HCT116 (cell line): ENCODE results near the gene INPP5D. TPM values are rescaled to one million over a fixed set of nuclear protein-coding genes. Genes with fewer than 3 reads are reported as not detected.

Experiments
- ATAC-seq: fragments of 200-7000 bp; cut with Tn5 transposase; 2 replicates; pipeline ENCODE4 v1.9.1; 2020; ENCODE audit warnings: mild to moderate bottlenecking, moderate library complexity
- BruUV-seq: library from RNA; stranded (reverse); fragments of 400-500 nt; replicated peaks from 2 replicates; lab custom pipeline; 2021; lab: Mats Ljungman, UMichigan
- CTCF ChIA-PET: fragments of 300-600 bp; sonication (Branson Sonifier 250); formaldehyde crosslinking; loops from one replicate; lab custom pipeline; 2021; ENCODE audit warnings: antibody characterized with exemption; lab: Charles Lee
- POLR2A ChIA-PET: fragments of 300-600, 350-600 bp; sonication (Branson Sonifier 250); formaldehyde crosslinking; loops from one replicate; lab custom pipeline; 2021; ENCODE audit warnings: antibody characterized with exemption; lab: Charles Lee
- RAD21 ChIA-PET, 2 experiments: fragments of 300-600 bp; sonication (Branson Sonifier 250); formaldehyde crosslinking; loops; one replicate each; lab custom pipeline; 2023; ENCODE audit warnings: low total read pairs in 2 of 2; ENCODE audit not compliant: uncharacterized antibody in 2 of 2, unreplicated experiment in 2 of 2, low non-redundant PET in 1 of 2; lab: Charles Lee
- DNase-seq: peaks from one replicate; pipeline ENCODE4 v3.0.0-alpha.2; 2010; ENCODE audit warnings: low read depth, low spot score
- H2AFZ ChIP-seq: fragments of 200-600 bp; shearing (Covaris generic), sonication (generic); 2 replicates; pipeline ENCODE4 v1.6.1; 2017; ENCODE audit warnings: low read depth, mixed run types, mixed read lengths, antibody characterized with exemption, low read length; ENCODE audit not compliant: poor library complexity, severe bottlenecking
- H3K27ac ChIP-seq: 2 replicates; pipeline ENCODE4 v1.5.1; 2012; ENCODE audit warnings: low read depth, low read length
- H3K27me3 ChIP-seq: fragments of 200-600 bp; sonication (generic); 2 replicates; pipeline ENCODE4 v1.6.1; 2016; ENCODE audit warnings: mixed run types, low read length, mixed read lengths; ENCODE audit not compliant: insufficient read depth
- H3K36me3 ChIP-seq, 2 experiments: fragments of 200-500 bp in 1 of 2; fragments of 200-600 bp in 1 of 2; sonication (Bioruptor generic) in 1 of 2; sonication (generic) in 1 of 2; 2 replicates each; pipeline versions ENCODE4 v1.5.1 to v1.6.1; 2014 to 2016; ENCODE audit warnings: low read length in 2 of 2, inconsistent platforms in 1 of 2, mixed read lengths in 1 of 2, mixed run types in 1 of 2; ENCODE audit not compliant: insufficient read depth in 2 of 2, control insufficient read depth in 1 of 2
- H3K4me1 ChIP-seq, 2 experiments: fragments of 200-600 bp in 1 of 2; sonication (generic) in 1 of 2; 2 replicates each; pipeline versions ENCODE4 v1.5.1 to v1.6.1; 2012 to 2017; ENCODE audit warnings: low read length in 2 of 2, inconsistent platforms in 1 of 2, mild to moderate bottlenecking in 1 of 2, mixed read lengths in 1 of 2, mixed run types in 1 of 2, moderate library complexity in 1 of 2; ENCODE audit not compliant: insufficient read depth in 2 of 2, control insufficient read depth in 1 of 2
- H3K4me2 ChIP-seq: fragments of 200-600 bp; sonication (generic); 2 replicates; pipeline ENCODE4 v1.6.1; 2017; ENCODE audit warnings: mixed run types, low read length, mixed read lengths
- H3K4me3 ChIP-seq, 2 experiments: fragments of 200-600 bp in 1 of 2; sonication (generic) in 1 of 2; replicated peaks in 1 of 2; 2 replicates each; pipeline ENCODE4 v1.5.1; 2011 to 2016; ENCODE audit warnings: low read length in 2 of 2, control low read depth in 1 of 2, low read depth in 1 of 2, mild to moderate bottlenecking in 1 of 2, mixed read lengths in 1 of 2, mixed run types in 1 of 2
- H3K79me2 ChIP-seq: fragments of 200-600 bp; sonication (generic); 2 replicates; pipeline ENCODE4 v1.6.1; 2017; ENCODE audit warnings: mild to moderate bottlenecking, mixed run types, low read length, moderate library complexity, mixed read lengths; ENCODE audit not compliant: insufficient read depth
- H3K9ac ChIP-seq: fragments of 200-600 bp; sonication (generic); 2 replicates; pipeline ENCODE4 v1.6.1; 2016; ENCODE audit warnings: low read length, mixed read lengths
- H3K9me2 ChIP-seq: fragments of 200-600 bp; sonication (generic), shearing (Covaris generic); 2 replicates; pipeline ENCODE4 v1.6.1; 2017; ENCODE audit warnings: mixed run types, mild to moderate bottlenecking, moderate library complexity; ENCODE audit not compliant: insufficient read depth
- H3K9me3 ChIP-seq, 2 experiments: fragments of 200-500 bp in 1 of 2; fragments of 200-600 bp in 1 of 2; sonication (Bioruptor generic) in 1 of 2; sonication (generic) in 1 of 2; 2 replicates each; pipeline ENCODE4 v1.6.1; 2014 to 2017; ENCODE audit warnings: low read length in 2 of 2, mixed read lengths in 2 of 2, inconsistent platforms in 1 of 2, low read depth in 1 of 2, mild to moderate bottlenecking in 1 of 2, mixed run types in 1 of 2, moderate library complexity in 1 of 2; ENCODE audit not compliant: control insufficient read depth in 1 of 2, insufficient read depth in 1 of 2
- H4K20me1 ChIP-seq: fragments of 200-600 bp; sonication (generic), shearing (Covaris generic); 2 replicates; pipeline ENCODE4 v1.6.1; 2017; ENCODE audit warnings: mixed run types, mild to moderate bottlenecking, moderate library complexity; ENCODE audit not compliant: insufficient read depth
- CEBPB ChIP-seq: IDR thresholded peaks from 2 replicates; pipeline ENCODE4 v1.6.1; 2012; ENCODE audit warnings: low read depth
- EGR1 ChIP-seq: IDR thresholded peaks from 2 replicates; pipeline ENCODE4 v1.6.1; 2012; ENCODE audit warnings: low read depth
- ELF1 ChIP-seq: IDR thresholded peaks from 2 replicates; pipeline ENCODE4 v1.6.1; 2012; ENCODE audit warnings: low read depth, borderline replicate concordance
- EZH2 ChIP-seq: fragments of 200-600 bp; sonication (generic); IDR thresholded peaks from 2 replicates; pipeline ENCODE4 v1.6.1; 2017; ENCODE audit warnings: antibody characterized with exemption, mixed run types
- EZH2phosphoT487 ChIP-seq: fragments of 200-600 bp; IDR thresholded peaks from 2 replicates; pipeline ENCODE4 v1.6.1; 2018; ENCODE audit warnings: antibody characterized with exemption, borderline replicate concordance
- POLR2A ChIP-seq: IDR thresholded peaks from 2 replicates; pipeline ENCODE4 v1.7.0; 2011; ENCODE audit warnings: borderline replicate concordance; ENCODE audit not compliant: insufficient read depth, insufficient read length; ENCODE audit errors: extremely low read depth
- POLR2AphosphoS5 ChIP-seq: IDR thresholded peaks from 2 replicates; pipeline ENCODE4 v1.6.1; 2011; ENCODE audit warnings: mild to moderate bottlenecking, low read depth, low read length, moderate library complexity
- YY1 ChIP-seq: IDR thresholded peaks from 2 replicates; pipeline ENCODE4 v1.6.1; 2011; ENCODE audit warnings: low read length, low read depth, moderate library complexity, mild to moderate bottlenecking; ENCODE audit not compliant: insufficient replicate concordance; ENCODE audit errors: extremely low read depth
- intact Hi-C: fragments of 100-400 bp; cut with micrococcal nuclease; formaldehyde crosslinking; loops from 2 replicates; pipeline ENCODE4 v1.10.0; 2022
- total RNA-seq: library from RNA; stranded (reverse); gene quantifications from one replicate; pipeline ENCODE4 v1.2.1, GENCODE V29; 2021; ENCODE audit not compliant: unreplicated experiment
- TF ChIP-seq, protein P1 (sequence below): IDR thresholded peaks from 2 replicates; pipeline ENCODE4 v1.6.1; 2012
- TF ChIP-seq, protein P2 (sequence below), 3 experiments: fragments of 200-600 bp in 1 of 3; sonication (generic) in 1 of 3; IDR thresholded peaks in 2 of 3; conservative IDR thresholded peaks in 1 of 3; 2 replicates each; pipeline ENCODE4 v1.5.1; 2012 to 2017; ENCODE audit warnings: low read depth in 2 of 3, low read length in 2 of 3, antibody characterized with exemption in 1 of 3, borderline replicate concordance in 1 of 3, control low read depth in 1 of 3, mild to moderate bottlenecking in 1 of 3, mixed read lengths in 1 of 3, mixed run types in 1 of 3, moderate library complexity in 1 of 3; ENCODE audit not compliant: insufficient read depth in 1 of 3

INPP5D gene
- total RNA-seq, 1 experiment from 2014 or later, result 1.8 TPM

DNA sequence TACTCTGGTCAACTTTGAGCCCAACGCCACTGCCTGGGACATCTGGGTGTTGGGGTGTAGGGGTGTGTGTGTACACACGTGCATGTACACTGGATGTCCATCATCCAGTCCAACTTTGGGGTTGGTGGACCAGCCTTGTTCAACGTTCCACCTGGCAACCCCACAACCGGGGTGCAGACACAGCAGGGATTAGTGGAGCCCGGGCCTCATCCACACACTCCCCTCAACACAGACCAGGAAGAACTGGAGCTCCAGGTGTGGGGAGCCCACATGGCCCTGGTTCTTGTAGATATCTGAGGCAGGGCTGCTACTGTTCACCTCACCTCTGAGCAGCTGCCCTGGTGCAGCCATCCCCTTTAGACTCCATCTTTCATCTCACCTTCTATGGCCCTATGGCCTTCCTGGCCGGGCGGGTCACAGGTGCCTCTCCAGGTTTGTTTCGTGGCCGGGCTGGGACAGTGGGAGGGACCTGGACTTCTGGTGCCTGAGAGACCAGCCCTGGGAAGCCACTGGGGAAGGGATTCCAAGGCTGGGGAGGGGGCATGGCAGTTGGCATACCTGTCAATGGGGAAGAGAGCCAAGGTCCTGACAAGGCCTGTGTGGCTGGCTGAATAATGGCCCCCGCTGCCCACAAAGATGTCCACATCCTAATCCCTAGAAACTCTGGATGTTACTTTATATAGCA is 20.2 kb upstream of the INPP5D start:
- H3K4me3 ChIP-seq, result no peak overlapping the region
- H3K79me2 ChIP-seq, result no peaks in the 10 kb centered on the region
- no peak for DNase-seq
- POLR2A ChIA-PET, result no interaction called here
- TF ChIP-seq, protein P1, sequence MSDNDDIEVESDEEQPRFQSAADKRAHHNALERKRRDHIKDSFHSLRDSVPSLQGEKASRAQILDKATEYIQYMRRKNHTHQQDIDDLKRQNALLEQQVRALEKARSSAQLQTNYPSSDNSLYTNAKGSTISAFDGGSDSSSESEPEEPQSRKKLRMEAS, result no peak
- no peak for TF ChIP-seq EZH2
- TF ChIP-seq POLR2AphosphoS5, result no peak
- no peak for TF ChIP-seq YY1
- TF ChIP-seq EGR1, result no peak
- TF ChIP-seq CEBPB, result no peak
- TF ChIP-seq ELF1, result no peak
- peaks cover 0 to 4% of the 10 kb centered on the region in 2 experiments; a peak in 1 of 4 replicates for H3K9me3 ChIP-seq
- ATAC-seq, result no peak
- H3K4me2 ChIP-seq, result no peak overlapping the region
- H3K4me1 ChIP-seq, result no peaks in the 10 kb centered on the region
- no peak overlapping the region for H3K27ac ChIP-seq
- no peak overlapping the region for H3K9ac ChIP-seq
- no peak overlapping the region for H2AFZ ChIP-seq
- RAD21 ChIA-PET, result no interaction called here
- BruUV-seq, result no TSS peak
- CTCF ChIA-PET, result interaction anchor here (1.2 kb wide), 1 partner anchor 11 kb away, joined by 4 read pairs; no protein-coding TSS in a partner anchor
- no peaks in the 10 kb centered on the region for H4K20me1 ChIP-seq
- no peaks in the 10 kb centered on the region for H3K9me2 ChIP-seq
- intact Hi-C loops, result no loop called here
- H3K27me3 ChIP-seq, result no peaks in the 10 kb centered on the region
- no peaks in the 10 kb centered on the region for H3K36me3 ChIP-seq

DNA sequence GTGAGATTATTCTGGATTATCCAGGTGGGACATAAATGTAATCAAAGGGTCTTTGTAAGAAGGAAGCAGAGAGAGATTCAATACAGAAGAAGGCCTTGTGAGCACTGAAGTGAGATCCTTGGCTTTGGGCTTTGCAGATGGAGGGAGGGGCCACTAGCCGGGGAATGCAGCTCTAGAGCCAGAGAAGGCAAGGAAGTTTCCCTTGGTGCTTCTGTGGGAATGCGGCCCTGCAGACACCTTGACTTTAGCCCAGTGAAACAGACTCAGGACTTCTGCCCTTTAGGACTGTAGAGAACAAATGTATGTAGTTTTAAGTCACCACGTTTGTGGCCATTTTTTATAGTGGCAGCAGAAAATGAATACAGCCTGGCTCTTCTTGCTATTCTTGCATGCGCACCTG is 19.6 kb upstream of the INPP5D start:
- Histone ChIP-seq H3K9ac (no peak overlapping the region), H3K4me1 (no peaks in the 10 kb centered on the region), H3K4me2 (no peak overlapping the region), H3K9me3 (peaks cover 0 to 2% of the 10 kb centered on the region in 2 experiments; a peak in 1 of 4 replicates), H3K4me3 (no peak overlapping the region), H2AFZ (no peak overlapping the region), H3K9me2 (no peaks in the 10 kb centered on the region), H4K20me1 (no peaks in the 10 kb centered on the region), H3K27me3 (no peaks in the 10 kb centered on the region), H3K79me2 (no peaks in the 10 kb centered on the region), H3K36me3 (no peaks in the 10 kb centered on the region), H3K27ac (no peak overlapping the region)
- no peak for ATAC-seq
- RAD21 ChIA-PET, result no interaction called here
- BruUV-seq, result no TSS peak
- POLR2A ChIA-PET, result no interaction called here
- CTCF ChIA-PET, result no interaction called here
- DNase-seq, result no peak
- TF ChIP-seq, protein P2, sequence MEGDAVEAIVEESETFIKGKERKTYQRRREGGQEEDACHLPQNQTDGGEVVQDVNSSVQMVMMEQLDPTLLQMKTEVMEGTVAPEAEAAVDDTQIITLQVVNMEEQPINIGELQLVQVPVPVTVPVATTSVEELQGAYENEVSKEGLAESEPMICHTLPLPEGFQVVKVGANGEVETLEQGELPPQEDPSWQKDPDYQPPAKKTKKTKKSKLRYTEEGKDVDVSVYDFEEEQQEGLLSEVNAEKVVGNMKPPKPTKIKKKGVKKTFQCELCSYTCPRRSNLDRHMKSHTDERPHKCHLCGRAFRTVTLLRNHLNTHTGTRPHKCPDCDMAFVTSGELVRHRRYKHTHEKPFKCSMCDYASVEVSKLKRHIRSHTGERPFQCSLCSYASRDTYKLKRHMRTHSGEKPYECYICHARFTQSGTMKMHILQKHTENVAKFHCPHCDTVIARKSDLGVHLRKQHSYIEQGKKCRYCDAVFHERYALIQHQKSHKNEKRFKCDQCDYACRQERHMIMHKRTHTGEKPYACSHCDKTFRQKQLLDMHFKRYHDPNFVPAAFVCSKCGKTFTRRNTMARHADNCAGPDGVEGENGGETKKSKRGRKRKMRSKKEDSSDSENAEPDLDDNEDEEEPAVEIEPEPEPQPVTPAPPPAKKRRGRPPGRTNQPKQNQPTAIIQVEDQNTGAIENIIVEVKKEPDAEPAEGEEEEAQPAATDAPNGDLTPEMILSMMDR (IDR thresholded peaks at IDR 0.05 in 2 of 3, conservative IDR thresholded peaks at IDR 0.05 in 1 of 3; ENCODE audit: borderline replicate concordance in 1 of 3, insufficient read depth in 1 of 3, low read depth in 2 of 3, low read length in 2 of 3), result no peak
- TF ChIP-seq POLR2A (no peak), YY1 (no peak), EZH2phosphoT487 (no peak), CEBPB (no peak)
- intact Hi-C loops, result no loop called here
